IPS-20b (cell line): ENCODE measurements around the gene HIPK4.
"Not testable (repeated sequence)": the region's sequence is repeated elsewhere in the genome, so short reads cannot be mapped to it uniquely, and the experiment has no call there.

Experiments
- H3K27ac ChIP-seq: one replicate; pipeline ENCODE4 v1.5.1; 2013; ENCODE audit warnings: low read length
- H3K27me3 ChIP-seq: 2 replicates; pipeline ENCODE4 v1.6.1; 2013; ENCODE audit warnings: mild to moderate bottlenecking, low read length, inconsistent platforms; ENCODE audit not compliant: insufficient read depth
- H3K36me3 ChIP-seq: 2 replicates; pipeline ENCODE4 v1.6.1; 2013; ENCODE audit warnings: low read depth, mild to moderate bottlenecking, inconsistent platforms, low read length, moderate library complexity; ENCODE audit not compliant: insufficient read depth
- H3K4me1 ChIP-seq: 2 replicates; pipeline ENCODE4 v1.6.1; 2013; ENCODE audit warnings: mild to moderate bottlenecking, control low read depth, inconsistent platforms, low read length, moderate library complexity; ENCODE audit not compliant: insufficient read depth
- H3K4me3 ChIP-seq: 2 replicates; pipeline ENCODE4 v1.5.1; 2013; ENCODE audit warnings: mild to moderate bottlenecking, low read length, inconsistent platforms
- H3K9ac ChIP-seq: 2 replicates; pipeline ENCODE4 v1.6.1; 2013; ENCODE audit warnings: low read depth, mild to moderate bottlenecking, inconsistent platforms, low read length, moderate library complexity
- H3K9me3 ChIP-seq: 2 replicates; pipeline ENCODE4 v1.6.1; 2013; ENCODE audit warnings: mild to moderate bottlenecking, low read depth, low read length, inconsistent platforms; ENCODE audit not compliant: insufficient read depth

Gene HIPK4

DNA sequence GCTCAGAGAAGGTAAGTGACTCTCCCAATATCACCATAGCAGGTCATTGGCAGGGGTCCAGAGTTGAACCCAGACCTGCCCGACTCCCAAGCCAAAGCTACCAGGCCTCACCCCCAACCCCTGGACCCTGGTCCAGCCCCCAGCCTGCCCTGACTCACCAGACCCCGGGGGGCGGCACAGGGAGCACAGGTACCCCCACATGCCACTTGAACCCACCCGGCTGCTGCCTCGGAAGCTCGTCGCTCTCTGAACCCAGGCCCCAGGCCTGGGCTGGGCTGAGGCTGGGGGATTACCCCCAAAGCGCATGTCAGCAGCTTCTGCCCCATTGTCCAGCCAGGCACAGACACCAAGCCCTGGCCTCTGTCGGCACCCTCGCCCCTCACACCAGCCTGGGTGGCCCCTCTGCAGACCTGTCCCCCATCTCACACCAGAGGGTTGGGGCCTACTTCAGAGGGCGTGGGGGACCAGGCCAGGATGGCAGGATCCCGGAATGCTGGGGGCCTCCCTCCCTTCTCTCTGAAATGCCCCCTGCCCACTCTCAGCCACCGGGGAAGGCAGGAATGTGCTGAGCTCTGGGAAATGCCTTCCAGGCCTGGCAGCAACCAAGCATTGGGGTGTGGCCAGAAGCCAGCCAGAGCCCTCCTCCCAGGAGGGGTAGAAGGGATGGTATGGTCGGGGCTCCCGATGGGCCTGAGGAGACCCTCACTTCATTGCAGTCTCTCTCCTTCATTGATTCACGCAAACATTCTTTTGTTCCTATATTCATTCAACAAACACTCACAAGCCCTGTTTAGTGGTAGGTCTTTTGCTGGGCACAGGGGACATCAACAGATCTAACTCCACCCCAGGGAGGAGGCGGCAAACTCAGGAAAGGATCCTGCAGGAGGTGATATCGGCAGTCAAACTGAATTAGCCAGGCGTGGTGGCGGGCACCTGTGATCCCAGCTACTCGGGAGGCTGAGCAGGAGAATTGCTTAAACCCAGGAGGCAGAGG lies 24.9 kb upstream of the HIPK4 start:
- H3K4me3 ChIP-seq, result no peak overlapping the region
- H3K27me3 ChIP-seq, result no peaks in the 10 kb centered on the region
- H3K36me3 ChIP-seq, result no peaks in the 10 kb centered on the region
- no peak overlapping the region for H3K9ac ChIP-seq
- H3K4me1 ChIP-seq, result peaks cover 2% of the 10 kb centered on the region
- no peak overlapping the region for H3K27ac ChIP-seq
- H3K9me3 ChIP-seq, result no peaks in the 10 kb centered on the region

DNA sequence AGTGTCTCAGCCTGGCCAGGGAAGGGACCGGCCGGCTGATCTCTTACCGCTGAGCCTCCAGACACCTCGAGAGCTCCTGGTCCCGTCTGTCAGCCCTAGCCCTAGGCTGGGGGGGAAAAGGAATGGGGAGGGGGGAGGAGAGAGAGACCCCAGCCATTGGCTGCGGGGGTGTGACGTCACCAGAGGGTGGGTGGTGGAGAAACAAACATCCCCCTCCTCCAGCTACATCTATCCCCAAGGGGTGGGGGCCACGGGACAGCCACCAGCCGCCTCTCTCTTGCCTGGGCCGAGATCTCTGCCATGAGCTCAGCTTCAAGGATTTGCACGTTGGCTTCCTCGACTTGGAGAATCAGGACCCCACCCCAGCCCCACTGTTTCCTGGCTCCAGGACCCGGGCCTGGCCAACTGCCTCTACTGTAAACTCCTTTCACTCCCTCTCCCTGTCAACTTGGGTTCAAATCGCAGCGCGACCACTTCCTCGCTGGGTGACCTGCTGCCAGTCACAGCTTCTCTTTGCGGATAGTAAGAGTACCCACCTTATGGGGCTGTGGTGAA lies 23.4 kb upstream of the HIPK4 start, which contains the start of gene PRX:
Gene PRX (minus strand): TSS at position 88 of the 555 bp plus-strand sequence. CDS start 5,446 bp downstream, outside the sequence.
- H3K9ac ChIP-seq, result peak within 1 kb of the TSS; percentile 59; the same call in 1 of the 2 replicates
- no peaks in the 10 kb centered on the region for H3K9me3 ChIP-seq
- no peak within 1 kb of the TSS for H3K27ac ChIP-seq
- H3K4me1 ChIP-seq, result peaks cover 4% of the 10 kb centered on the region
- H3K4me3 ChIP-seq, result peak within 1 kb of the TSS; percentile 48; the same call in 1 of the 2 replicates
- no peaks in the 10 kb centered on the region for H3K36me3 ChIP-seq
- H3K27me3 ChIP-seq, result no peaks in the 10 kb centered on the region

DNA sequence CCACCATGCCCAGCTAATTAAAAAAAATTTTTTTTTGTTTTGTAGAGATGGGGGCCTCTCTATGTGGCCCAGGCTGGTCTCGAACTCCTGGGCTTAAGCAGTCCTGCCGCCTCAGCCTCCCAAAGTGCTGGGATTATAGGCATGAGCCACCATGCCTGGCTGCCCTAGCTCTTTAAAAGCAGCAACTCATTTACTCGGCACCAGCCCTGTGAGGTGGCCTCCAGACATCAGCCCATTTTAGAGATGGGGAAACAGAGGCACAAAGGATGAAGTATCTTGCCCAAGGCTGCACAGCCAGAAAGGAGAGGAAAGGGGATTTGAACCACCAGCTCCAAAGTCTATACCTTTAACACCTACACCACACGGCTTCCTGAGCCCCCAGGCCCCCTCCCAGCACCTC lies 22.9 kb upstream of the HIPK4 start:
- no peaks in the 10 kb centered on the region for H3K36me3 ChIP-seq
- H3K27me3 ChIP-seq, result no peaks in the 10 kb centered on the region
- H3K9me3 ChIP-seq, result no peaks in the 10 kb centered on the region
- peaks cover 4% of the 10 kb centered on the region for H3K4me1 ChIP-seq
- H3K4me3 ChIP-seq, result peak overlapping the region; percentile 48; the same call in 1 of the 2 replicates
- no peak overlapping the region for H3K27ac ChIP-seq
- H3K9ac ChIP-seq, result no peak overlapping the region

DNA sequence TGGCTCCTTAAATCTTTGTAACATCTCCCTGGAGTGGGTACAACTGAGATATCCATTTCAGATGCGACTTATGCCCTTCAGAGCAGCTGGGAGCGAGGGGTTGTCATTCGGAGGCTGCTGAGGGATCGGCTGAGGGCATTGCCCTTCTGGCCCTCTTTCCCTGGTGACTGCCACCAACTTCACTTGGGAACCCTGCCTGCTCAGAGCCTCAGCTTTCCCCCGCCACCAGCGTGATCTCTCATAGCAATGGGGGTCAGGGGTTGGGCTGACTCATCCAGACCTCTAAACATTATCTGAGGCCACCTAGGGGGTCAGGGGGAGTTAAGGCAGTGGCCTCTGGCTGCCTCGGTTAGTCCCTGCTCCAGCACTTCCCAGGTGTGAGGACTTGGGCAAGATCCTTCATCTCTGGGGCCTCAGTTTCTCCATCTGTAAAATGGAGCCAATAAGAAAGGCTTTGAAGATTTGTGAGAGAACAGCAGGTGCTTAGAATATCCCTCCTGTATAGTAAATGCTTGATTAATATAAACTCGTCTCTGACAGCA lies 22.0 kb upstream of the HIPK4 start:
- Histone ChIP-seq H3K27me3 (no peaks in the 10 kb centered on the region), H3K4me3 (no peak overlapping the region)

DNA sequence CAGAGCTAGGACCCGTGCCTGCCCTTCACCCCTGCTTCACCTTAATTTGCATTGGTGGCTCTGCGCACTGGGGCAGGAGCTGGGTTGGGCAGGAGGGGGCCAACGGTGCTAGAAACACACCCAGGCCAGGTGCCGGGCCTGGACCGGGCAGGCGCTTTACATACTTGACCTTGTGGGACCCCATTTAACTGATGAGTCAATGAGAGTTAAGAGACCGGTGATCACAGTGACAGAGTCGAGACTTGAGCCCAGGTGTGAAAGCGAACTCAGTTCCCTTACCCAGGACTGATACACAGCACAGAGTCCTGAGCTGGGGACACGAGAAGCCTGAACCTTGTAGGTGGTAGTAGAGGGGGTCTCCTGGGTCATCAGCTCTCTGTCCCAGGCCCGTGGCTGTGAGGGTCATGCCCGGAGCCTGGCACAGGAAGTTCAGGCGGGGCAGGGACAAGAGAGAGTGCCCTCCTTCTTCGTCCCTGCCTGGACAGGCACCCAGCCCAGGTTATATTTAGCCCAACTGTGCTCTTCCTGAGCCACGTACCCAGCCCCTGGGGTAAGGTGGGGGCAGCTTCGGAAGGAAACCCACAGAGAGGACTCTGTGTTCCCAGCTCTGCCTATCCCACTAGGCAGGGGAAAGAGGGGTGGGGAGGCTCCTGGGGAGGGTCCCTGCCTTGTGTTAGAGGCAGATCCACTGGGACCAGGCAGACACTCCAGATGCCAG lies 21.3 kb upstream of the HIPK4 start:
- H3K4me3 ChIP-seq, result no peak overlapping the region
- no peaks in the 10 kb centered on the region for H3K27me3 ChIP-seq
- H3K9ac ChIP-seq, result no peak overlapping the region
- H3K9me3 ChIP-seq, result no peaks in the 10 kb centered on the region
- H3K27ac ChIP-seq, result no peak overlapping the region
- H3K36me3 ChIP-seq, result no peaks in the 10 kb centered on the region
- peaks cover 4% of the 10 kb centered on the region for H3K4me1 ChIP-seq

More for the DNA sequence above, 22.0 kb upstream of the HIPK4 start:
- no peak overlapping the region for H3K9ac ChIP-seq
- H3K9me3 ChIP-seq, result no peaks in the 10 kb centered on the region
- no peaks in the 10 kb centered on the region for H3K36me3 ChIP-seq
- no peak overlapping the region for H3K27ac ChIP-seq
- H3K4me1 ChIP-seq, result peaks cover 4% of the 10 kb centered on the region

DNA sequence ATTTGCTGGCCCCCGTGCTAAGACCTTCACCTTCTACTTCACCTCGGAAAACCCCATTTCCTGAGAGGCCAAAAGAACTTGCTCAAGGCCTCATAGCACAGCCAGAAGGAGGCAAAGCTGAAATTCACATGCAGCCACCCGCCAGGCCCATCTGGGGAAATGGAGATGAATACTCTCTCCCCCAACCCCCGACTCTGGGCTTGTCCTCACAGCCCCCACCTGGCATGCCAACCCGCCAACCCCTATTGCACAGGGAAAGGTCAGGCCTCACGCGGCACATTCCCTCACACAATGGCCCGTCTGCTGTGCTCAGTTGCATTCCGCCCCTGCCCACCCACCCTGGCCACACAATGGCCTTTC lies 20.0 kb upstream of the HIPK4 start:
- H3K27ac ChIP-seq, result no peak overlapping the region

DNA sequence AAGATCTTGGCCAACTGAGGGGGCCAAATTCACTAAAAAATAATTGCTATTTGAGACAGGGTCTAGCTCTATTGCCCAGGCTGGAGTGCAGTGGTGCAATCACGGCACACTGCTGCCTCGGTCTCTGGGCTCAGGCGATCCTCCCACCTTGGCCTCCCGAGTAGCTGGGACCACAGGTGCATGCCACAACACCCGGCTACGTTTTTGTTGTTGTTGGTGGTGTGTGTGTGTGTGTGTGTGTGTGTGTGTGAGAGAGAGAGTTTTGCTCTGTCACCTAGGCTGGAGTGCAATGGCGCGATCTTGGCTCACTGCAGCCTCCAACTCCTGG lies 18.6 kb upstream of the HIPK4 start:
- H3K27me3 ChIP-seq, H3K36me3 ChIP-seq, H3K4me1 ChIP-seq, H3K27ac ChIP-seq, H3K4me3 ChIP-seq, H3K9me3 ChIP-seq, H3K9ac ChIP-seq: not testable (repeated sequence)

More for the DNA sequence above, 20.0 kb upstream of the HIPK4 start:
- Histone ChIP-seq H3K9ac (peak overlapping the region; percentile 39; the same call in 1 of the 2 replicates), H3K4me1 (peaks cover 4% of the 10 kb centered on the region), H3K36me3 (no peaks in the 10 kb centered on the region), H3K4me3 (no peak overlapping the region), H3K27me3 (no peaks in the 10 kb centered on the region), H3K9me3 (no peaks in the 10 kb centered on the region)

DNA sequence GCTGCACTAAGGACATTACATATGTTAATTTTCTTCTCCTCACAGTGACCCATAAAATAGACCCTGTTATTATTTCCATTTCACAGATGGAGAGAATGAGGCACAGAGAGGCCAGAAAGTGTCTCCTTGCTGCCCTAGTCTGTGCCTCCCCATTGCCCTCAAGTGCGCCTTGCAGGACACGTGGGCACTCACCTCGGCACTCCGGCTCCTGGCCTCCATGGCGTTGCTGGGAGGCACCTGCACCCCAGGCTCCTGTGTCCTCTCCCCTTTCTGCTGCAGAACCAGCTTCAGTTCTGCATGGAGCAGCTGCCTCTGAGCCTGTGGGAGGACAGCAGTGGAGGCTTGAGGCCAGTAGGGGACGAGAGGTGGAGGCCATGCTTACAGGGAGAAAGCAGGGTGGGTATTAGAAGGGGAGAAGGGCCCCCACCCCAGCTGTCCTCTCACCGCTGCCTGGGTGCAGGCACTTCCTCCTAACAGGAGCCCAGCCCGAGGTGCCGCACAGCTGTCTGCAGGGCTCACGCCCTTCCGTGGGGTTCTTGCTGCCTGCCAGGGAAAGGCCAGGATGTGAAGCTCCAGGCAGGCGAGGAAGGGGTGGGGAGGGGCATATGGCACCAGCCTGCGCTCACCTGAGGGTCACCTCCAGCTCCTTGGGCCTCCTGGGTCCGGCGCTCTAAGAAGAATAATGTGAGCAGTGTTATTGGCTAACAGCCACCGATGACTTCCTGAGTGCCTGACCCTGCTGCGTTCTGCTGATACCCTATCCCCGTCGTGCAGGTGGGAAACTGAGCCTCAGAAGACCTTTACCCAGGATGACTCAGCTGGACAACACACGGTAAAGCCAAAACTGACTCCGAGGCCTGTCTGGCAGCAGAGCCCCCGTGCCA lies 18.0 kb upstream of the HIPK4 start:
- Histone ChIP-seq H3K36me3 (no peaks in the 10 kb centered on the region), H3K9me3 (no peaks in the 10 kb centered on the region), H3K4me3 (no peak overlapping the region), H3K27me3 (no peaks in the 10 kb centered on the region), H3K27ac (no peak overlapping the region), H3K9ac (no peak overlapping the region), H3K4me1 (peaks cover 7% of the 10 kb centered on the region)

DNA sequence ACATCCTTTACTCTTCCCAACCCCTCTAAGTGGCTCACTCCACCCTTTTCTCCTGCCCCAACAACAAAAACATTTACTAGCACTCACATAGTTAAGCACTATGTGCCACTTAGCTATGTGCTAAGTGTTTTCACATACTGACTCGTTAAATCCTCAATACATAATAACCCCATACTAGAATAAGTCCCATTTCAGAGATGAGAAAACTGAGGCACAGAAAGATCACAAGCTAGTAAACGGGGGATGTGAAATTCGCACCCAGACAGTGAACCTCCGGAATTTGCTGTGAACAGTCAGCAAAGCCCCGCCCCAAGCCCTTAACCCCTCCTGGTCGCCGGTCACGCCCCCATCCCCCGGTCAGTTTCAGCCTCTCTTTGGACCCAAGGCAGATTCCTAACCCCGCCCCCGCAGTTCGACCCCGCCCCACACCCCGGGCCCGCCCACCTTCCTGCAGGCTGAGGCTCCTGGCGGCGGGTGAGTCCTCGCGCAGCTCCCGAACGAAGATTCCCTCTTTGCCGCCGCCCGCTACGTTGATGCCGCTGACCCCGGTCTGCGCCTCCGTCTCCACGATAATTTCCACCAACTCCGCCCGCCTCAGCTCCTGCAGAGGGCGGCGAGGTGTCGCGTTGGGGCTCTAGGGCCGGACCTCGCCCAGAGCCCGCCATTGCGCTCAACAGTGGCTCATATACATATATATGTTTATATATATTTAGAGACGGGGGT lies 13.4 kb upstream of the HIPK4 start:
- Histone ChIP-seq H3K27me3 (peaks cover 2% of the 10 kb centered on the region), H3K4me3 (peak overlapping the region; percentile 69), H3K9me3 (no peaks in the 10 kb centered on the region), H3K36me3 (no peaks in the 10 kb centered on the region), H3K27ac (no peak overlapping the region), H3K4me1 (peaks cover 3% of the 10 kb centered on the region; the same call in 1 of the 2 replicates), H3K9ac (peak overlapping the region; percentile 21; the same call in 1 of the 2 replicates)

DNA sequence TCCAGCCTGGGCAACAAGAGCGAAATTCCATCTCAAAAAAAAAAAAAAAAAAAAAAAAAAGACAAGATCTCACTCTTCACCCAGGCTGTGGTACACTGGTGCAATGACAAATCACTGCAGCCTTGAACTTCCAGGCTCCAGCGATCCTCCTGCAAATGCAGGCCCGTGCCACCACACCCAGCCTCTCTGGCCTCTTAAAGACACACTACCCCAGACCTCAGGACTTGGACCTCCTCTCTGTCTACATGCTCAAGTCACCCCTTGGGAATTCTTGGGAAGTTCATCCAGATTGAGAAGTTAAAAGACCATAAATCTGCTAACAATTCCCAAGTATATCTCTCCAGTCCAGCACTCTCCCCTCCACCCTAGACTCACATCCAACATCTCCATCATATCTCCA lies 10.6 kb upstream of the HIPK4 start:
- peaks cover 7% of the 10 kb centered on the region for H3K27me3 ChIP-seq
- peaks cover 3% of the 10 kb centered on the region; the same call in 1 of the 2 replicates for H3K4me1 ChIP-seq
- H3K9me3 ChIP-seq, result no peaks in the 10 kb centered on the region
- H3K9ac ChIP-seq, result no peak overlapping the region
- no peak overlapping the region for H3K4me3 ChIP-seq
- H3K36me3 ChIP-seq, result no peaks in the 10 kb centered on the region
- no peak overlapping the region for H3K27ac ChIP-seq
